Measurements from ENCODE around the gene CNIH3.

DNA sequence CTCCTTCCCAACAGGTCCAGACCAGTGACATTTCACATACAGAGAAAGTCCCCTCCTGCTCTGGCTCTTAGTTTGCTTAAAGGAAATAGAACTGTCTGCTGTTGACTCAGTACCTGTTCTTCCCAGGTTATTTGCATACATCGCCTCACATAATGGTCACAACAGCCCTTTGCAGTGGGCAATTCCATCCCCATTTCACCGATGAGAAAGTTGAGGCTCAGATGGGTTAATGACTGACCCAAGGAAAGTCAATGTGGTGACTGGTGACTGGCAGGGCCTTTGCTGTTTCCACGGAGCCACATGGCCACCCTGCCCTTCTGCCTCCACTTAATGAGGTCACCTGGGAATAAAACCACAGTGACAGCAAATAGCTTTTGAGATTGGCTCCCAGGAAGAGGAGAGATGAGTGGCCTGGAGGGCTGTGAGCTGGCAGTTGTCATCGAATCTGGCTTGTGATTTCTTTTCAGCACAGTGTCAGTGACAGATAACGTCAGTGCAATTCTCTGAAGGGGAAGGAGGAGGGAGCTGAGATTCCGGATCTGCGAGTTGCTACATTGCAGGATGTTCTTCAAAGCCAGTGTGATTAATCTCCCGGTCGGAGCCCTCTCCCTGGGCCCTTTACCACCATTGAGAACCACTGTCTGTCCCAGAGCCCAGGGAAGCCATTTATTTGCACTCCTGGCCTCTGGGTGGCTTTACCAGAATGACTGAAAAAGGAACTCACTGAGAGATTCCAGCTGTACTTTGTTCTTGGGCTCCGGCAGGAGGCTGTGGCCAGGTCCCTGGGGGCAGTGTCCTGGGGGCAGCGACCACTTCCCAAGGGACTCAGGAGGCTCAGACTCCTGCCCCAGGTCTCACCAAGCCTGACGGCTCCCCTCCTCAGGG lies 117.2 kb downstream of the CNIH3 start:
- TF ChIP-seq, protein P1, sequence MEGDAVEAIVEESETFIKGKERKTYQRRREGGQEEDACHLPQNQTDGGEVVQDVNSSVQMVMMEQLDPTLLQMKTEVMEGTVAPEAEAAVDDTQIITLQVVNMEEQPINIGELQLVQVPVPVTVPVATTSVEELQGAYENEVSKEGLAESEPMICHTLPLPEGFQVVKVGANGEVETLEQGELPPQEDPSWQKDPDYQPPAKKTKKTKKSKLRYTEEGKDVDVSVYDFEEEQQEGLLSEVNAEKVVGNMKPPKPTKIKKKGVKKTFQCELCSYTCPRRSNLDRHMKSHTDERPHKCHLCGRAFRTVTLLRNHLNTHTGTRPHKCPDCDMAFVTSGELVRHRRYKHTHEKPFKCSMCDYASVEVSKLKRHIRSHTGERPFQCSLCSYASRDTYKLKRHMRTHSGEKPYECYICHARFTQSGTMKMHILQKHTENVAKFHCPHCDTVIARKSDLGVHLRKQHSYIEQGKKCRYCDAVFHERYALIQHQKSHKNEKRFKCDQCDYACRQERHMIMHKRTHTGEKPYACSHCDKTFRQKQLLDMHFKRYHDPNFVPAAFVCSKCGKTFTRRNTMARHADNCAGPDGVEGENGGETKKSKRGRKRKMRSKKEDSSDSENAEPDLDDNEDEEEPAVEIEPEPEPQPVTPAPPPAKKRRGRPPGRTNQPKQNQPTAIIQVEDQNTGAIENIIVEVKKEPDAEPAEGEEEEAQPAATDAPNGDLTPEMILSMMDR (conservative IDR thresholded peaks at IDR 0.05), result no peak
- no peak for TF ChIP-seq ZFX (IDR thresholded peaks at IDR 0.05)

Data from C4-2B (cell line).